GM12801 (cell line): ENCODE measurements around the gene SPAG16.

Source experiments
- CTCF ChIP-seq: IDR thresholded peaks from one replicate; pipeline ENCODE4 v1.5.1; 2011; ENCODE audit warnings: control low read depth; ENCODE audit not compliant: insufficient read length; ENCODE audit errors: extremely low read depth

SPAG16 gene

GRCh38 chr2:213252206-213252605 lies 32.1 kb upstream of the SPAG16 start:
- TF ChIP-seq CTCF: no peak

- no peak for TF ChIP-seq CTCF
Observed at GRCh38 chr2:213253162-213253561, 31.1 kb upstream of the SPAG16 start.

- TF ChIP-seq CTCF: no peak
Observed at GRCh38 chr2:213259266-213259665, 25.0 kb upstream of the SPAG16 start.

- no peak for TF ChIP-seq CTCF
Observed at GRCh38 chr2:213261237-213261636, 23.0 kb upstream of the SPAG16 start.

GRCh38 chr2:213261715-213262114 lies 22.5 kb upstream of the SPAG16 start:
- no peak for TF ChIP-seq CTCF

GRCh38 chr2:213265679-213266078 lies 18.6 kb upstream of the SPAG16 start:
- no peak for TF ChIP-seq CTCF

GRCh38 chr2:213266421-213266820 lies 17.8 kb upstream of the SPAG16 start:
- no peak for TF ChIP-seq CTCF

- TF ChIP-seq CTCF: no peak
Observed at GRCh38 chr2:213271947-213272346, 12.3 kb upstream of the SPAG16 start.
